SU-DHL-6 (cell line): ENCODE measurements around the gene CLSTN2.

Experiments used
- H2AFZ ChIP-seq: fragments of 200-600 bp; sonication (generic); 2 replicates; pipeline ENCODE4 v1.6.1; 2014; ENCODE audit warnings: low read depth, mild to moderate bottlenecking, moderate library complexity, mixed read lengths, antibody characterized with exemption, low read length; ENCODE audit not compliant: severe bottlenecking
- H3F3A ChIP-seq: fragments of 200-600 bp; shearing (Covaris generic); 2 replicates; pipeline ENCODE4 v1.6.0; 2016; ENCODE audit warnings: antibody characterized with exemption, mild to moderate bottlenecking; ENCODE audit not compliant: insufficient read depth
- H3K27ac ChIP-seq: fragments of 200-600 bp; sonication (generic); 2 replicates; pipeline ENCODE4 v1.5.1; 2016; ENCODE audit warnings: low read depth, mild to moderate bottlenecking, low read length, moderate library complexity, mixed read lengths
- H3K27me3 ChIP-seq: fragments of 200-600 bp; sonication (generic), shearing (Covaris generic); 2 replicates; pipeline ENCODE4 v1.6.0; 2014; ENCODE audit warnings: mild to moderate bottlenecking, low read length
- H3K36me3 ChIP-seq: fragments of 200-600 bp; sonication (generic); 2 replicates; pipeline ENCODE4 v1.6.1; 2014; ENCODE audit warnings: mild to moderate bottlenecking, low read length, mixed read lengths
- H3K4me2 ChIP-seq: fragments of 300-600, 200-600 bp; shearing (Covaris generic), sonication (generic); 2 replicates; pipeline ENCODE4 v1.6.0; 2014; ENCODE audit warnings: low read length, low read depth, mild to moderate bottlenecking; ENCODE audit not compliant: poor library complexity, severe bottlenecking
- H3K4me3 ChIP-seq: fragments of 200-600 bp; sonication (generic); 2 replicates; pipeline ENCODE4 v1.5.1; 2014; ENCODE audit warnings: antibody characterized with exemption, low read length, mild to moderate bottlenecking, mixed read lengths; ENCODE audit not compliant: insufficient read depth, poor library complexity, severe bottlenecking
- H3K79me2 ChIP-seq: fragments of 200-600 bp; sonication (generic); 2 replicates; pipeline ENCODE4 v1.6.1; 2014; ENCODE audit warnings: mild to moderate bottlenecking, low read length, moderate library complexity; ENCODE audit not compliant: insufficient read depth
- H3K9ac ChIP-seq: fragments of 200-600 bp; sonication (generic); 2 replicates; pipeline ENCODE4 v1.7.0; 2014; ENCODE audit warnings: mild to moderate bottlenecking, low read length
- H3K9me2 ChIP-seq: fragments of 200-600 bp; sonication (generic); replicated peaks from 2 replicates; pipeline ENCODE4 v1.6.1; 2014; ENCODE audit warnings: low read length; ENCODE audit not compliant: insufficient read depth
- H3K9me3 ChIP-seq: fragments of 200-600 bp; sonication (generic); 2 replicates; pipeline ENCODE4 v1.6.1; 2014; ENCODE audit warnings: low read length, mixed read lengths; ENCODE audit not compliant: insufficient read depth
- H4K20me1 ChIP-seq: fragments of 200-600 bp; sonication (generic); 2 replicates; pipeline ENCODE4 v1.6.1; 2014; ENCODE audit warnings: low read depth, mild to moderate bottlenecking, antibody characterized with exemption, low read length, moderate library complexity, mixed read lengths
- EZH2phosphoT487 ChIP-seq: fragments of 200-600 bp; sonication (generic), shearing (Covaris generic); conservative IDR thresholded peaks from 2 replicates; pipeline ENCODE4 v1.6.1; 2018; ENCODE audit warnings: mild to moderate bottlenecking, antibody characterized with exemption, low read length, moderate library complexity, mixed read lengths
- TF ChIP-seq, protein P1 (sequence below): fragments of 200-600 bp; sonication (generic); IDR thresholded peaks from one replicate; pipeline ENCODE4 v1.5.1; 2017; ENCODE audit warnings: antibody characterized with exemption, mild to moderate bottlenecking, low read length, moderate library complexity; ENCODE audit not compliant: insufficient read depth, poor library complexity, severe bottlenecking

CLSTN2 gene

DNA sequence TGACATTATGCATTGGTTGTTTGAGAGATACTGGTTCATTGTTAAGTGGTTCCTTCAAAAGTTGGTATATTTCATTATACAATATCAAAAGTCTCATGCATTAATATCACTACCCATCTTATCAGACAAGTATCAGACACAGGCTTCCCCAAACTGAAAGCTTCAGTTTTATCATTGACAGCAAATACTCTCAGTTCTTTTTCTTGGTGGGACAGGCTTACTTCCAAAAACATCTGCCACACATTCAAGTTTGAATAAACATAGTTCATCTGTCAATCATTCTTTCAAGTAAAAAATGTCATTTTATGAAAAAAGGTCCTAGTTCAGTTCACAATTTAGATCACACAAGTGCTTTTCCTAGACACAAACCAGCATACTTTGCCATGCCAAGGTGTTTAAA is 462.9 kb downstream of the CLSTN2 start:
- Histone ChIP-seq H3K36me3 (no peaks in the 10 kb centered on the region), H3K27me3 (no peaks in the 10 kb centered on the region), H3F3A (no peaks in the 10 kb centered on the region), H3K4me3 (no peak overlapping the region), H3K4me2 (no peak overlapping the region), H3K27ac (no peak overlapping the region), H3K9ac (no peak overlapping the region), H3K9me2 (no peaks in the 10 kb centered on the region; the same call in 1 of the 2 replicates), H3K9me3 (no peaks in the 10 kb centered on the region), H2AFZ (no peak overlapping the region), H3K79me2 (no peaks in the 10 kb centered on the region), H4K20me1 (no peaks in the 10 kb centered on the region)
- TF ChIP-seq, protein P1, sequence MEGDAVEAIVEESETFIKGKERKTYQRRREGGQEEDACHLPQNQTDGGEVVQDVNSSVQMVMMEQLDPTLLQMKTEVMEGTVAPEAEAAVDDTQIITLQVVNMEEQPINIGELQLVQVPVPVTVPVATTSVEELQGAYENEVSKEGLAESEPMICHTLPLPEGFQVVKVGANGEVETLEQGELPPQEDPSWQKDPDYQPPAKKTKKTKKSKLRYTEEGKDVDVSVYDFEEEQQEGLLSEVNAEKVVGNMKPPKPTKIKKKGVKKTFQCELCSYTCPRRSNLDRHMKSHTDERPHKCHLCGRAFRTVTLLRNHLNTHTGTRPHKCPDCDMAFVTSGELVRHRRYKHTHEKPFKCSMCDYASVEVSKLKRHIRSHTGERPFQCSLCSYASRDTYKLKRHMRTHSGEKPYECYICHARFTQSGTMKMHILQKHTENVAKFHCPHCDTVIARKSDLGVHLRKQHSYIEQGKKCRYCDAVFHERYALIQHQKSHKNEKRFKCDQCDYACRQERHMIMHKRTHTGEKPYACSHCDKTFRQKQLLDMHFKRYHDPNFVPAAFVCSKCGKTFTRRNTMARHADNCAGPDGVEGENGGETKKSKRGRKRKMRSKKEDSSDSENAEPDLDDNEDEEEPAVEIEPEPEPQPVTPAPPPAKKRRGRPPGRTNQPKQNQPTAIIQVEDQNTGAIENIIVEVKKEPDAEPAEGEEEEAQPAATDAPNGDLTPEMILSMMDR, result no peak
- no peak for TF ChIP-seq EZH2phosphoT487

DNA sequence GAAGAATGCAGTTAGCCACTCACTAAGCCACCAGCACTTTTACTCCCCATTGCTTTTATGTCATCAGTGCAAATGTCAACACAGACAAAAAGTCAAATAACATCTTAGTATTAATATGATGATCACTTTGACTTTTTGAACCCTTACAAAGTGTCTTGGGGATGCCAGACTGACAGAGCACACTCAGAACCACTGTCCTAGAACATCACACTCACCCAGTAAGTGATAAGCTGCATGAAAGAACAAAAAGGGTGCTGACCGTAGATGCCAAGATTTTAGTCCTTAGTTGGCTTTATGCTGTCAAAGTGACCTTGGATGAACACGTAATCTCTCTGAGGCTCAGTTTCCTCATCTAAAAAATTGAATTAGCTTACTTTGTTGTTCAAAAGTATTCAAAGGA is 463.4 kb downstream of the CLSTN2 start:
- Histone ChIP-seq H3K27ac (no peak overlapping the region), H3K9me3 (no peaks in the 10 kb centered on the region), H3K79me2 (no peaks in the 10 kb centered on the region), H3K36me3 (no peaks in the 10 kb centered on the region), H3K9me2 (no peaks in the 10 kb centered on the region; the same call in 1 of the 2 replicates), H3K27me3 (no peaks in the 10 kb centered on the region), H3K9ac (no peak overlapping the region), H2AFZ (no peak overlapping the region), H3K4me2 (no peak overlapping the region), H4K20me1 (no peaks in the 10 kb centered on the region), H3F3A (no peaks in the 10 kb centered on the region), H3K4me3 (no peak overlapping the region)
- TF ChIP-seq EZH2phosphoT487, result no peak
- TF ChIP-seq, protein P1, result no peak

DNA sequence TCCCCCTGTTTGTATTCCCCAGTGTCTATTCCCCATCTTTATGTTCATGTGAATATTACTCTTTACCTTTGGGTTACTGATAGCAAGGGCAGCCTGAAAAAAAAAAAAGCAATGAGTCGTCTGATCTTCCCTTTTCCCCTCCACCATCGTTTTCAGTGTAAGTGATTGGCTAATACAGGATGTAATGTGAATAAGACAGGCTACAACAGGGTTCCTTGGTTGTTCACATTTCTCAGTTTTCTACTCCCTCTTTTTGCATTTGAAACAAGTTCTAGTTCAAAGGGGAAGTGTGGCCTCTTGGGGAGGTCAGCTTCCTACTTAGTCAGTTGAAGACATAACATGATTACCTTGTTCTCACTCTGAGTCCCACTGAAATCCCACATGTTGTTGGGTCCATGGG is 464.9 kb downstream of the CLSTN2 start:
- Histone ChIP-seq H3K9me2 (no peaks in the 10 kb centered on the region; the same call in 1 of the 2 replicates), H2AFZ (no peak overlapping the region), H3K9ac (no peak overlapping the region), H3K4me2 (no peak overlapping the region), H3F3A (no peaks in the 10 kb centered on the region), H3K36me3 (no peaks in the 10 kb centered on the region), H3K79me2 (no peaks in the 10 kb centered on the region), H3K4me3 (no peak overlapping the region), H4K20me1 (no peaks in the 10 kb centered on the region), H3K27ac (no peak overlapping the region), H3K27me3 (no peaks in the 10 kb centered on the region), H3K9me3 (no peaks in the 10 kb centered on the region)
- TF ChIP-seq, protein P1, result no peak
- TF ChIP-seq EZH2phosphoT487, result no peak
